Endothelial cell of umbilical vein (primary cell): Measurements from ENCODE around the gene USP27X. TPM values are rescaled to one million over a fixed set of nuclear protein-coding genes. Genes with fewer than 3 reads are reported as not detected.

Source experiments
- BruUV-seq: library from RNA; stranded (reverse); fragments of 400-500 nt; replicated peaks from 2 replicates; lab custom pipeline; 2021; lab: Mats Ljungman, UMichigan
- CTCF ChIA-PET: fragments of 300-600, 350-600 bp; sonication (Branson Sonifier 250); formaldehyde crosslinking; loops from one replicate; lab custom pipeline; 2021; ENCODE audit warnings: antibody characterized with exemption, inconsistent platforms; lab: Charles Lee
- POLR2A ChIA-PET: fragments of 300-600, 350-600 bp; sonication (Branson Sonifier 250); formaldehyde crosslinking; loops from one replicate; lab custom pipeline; 2021; ENCODE audit warnings: antibody characterized with exemption, inconsistent platforms; lab: Charles Lee
- DNase-seq: peaks from one replicate; pipeline ENCODE4 v3.0.0-alpha.2; 2011; ENCODE audit warnings: low read depth, low spot score
- FAIRE-seq: peaks from 2 replicates; lab custom pipeline; 2011; peaks lifted over from hg19 to GRCh38; lab: Jason Lieb, UNC
- H2AFZ ChIP-seq: 2 replicates; pipeline ENCODE4 v1.6.0; 2012; ENCODE audit warnings: low read depth, low read length, control low read depth, inconsistent platforms
- H3K27ac ChIP-seq: 2 replicates; pipeline ENCODE4 v1.5.1; 2011; ENCODE audit warnings: low read depth, mild to moderate bottlenecking, control low read depth, low read length, moderate library complexity; ENCODE audit not compliant: insufficient read depth
- H3K27me3 ChIP-seq, 2 experiments: 2 replicates each; pipeline versions ENCODE4 v1.6.0 to v1.6.1; 2011; ENCODE audit warnings: low read length in 2 of 2, mixed read lengths in 1 of 2; ENCODE audit not compliant: control insufficient read depth in 2 of 2, insufficient read depth in 2 of 2
- H3K36me3 ChIP-seq, 2 experiments: 2 replicates in 1 of 2; 3 replicates in 1 of 2; pipeline ENCODE4 v1.5.1; 2011; ENCODE audit warnings: low read length in 2 of 2, mild to moderate bottlenecking in 1 of 2, moderate library complexity in 1 of 2; ENCODE audit not compliant: control insufficient read depth in 2 of 2, insufficient read depth in 2 of 2; ENCODE audit errors: extremely low read depth in 1 of 2
- H3K4me1 ChIP-seq: 3 replicates; pipeline ENCODE4 v1.5.1; 2011; ENCODE audit warnings: mild to moderate bottlenecking, low read length; ENCODE audit not compliant: control insufficient read depth, insufficient read depth; ENCODE audit errors: extremely low read depth
- H3K4me2 ChIP-seq: 2 replicates; pipeline ENCODE4 v1.6.1; 2011; ENCODE audit warnings: low read length, control low read depth, mixed read lengths; ENCODE audit not compliant: insufficient read depth
- H3K4me3 ChIP-seq, 3 experiments: fragments of 200-600 bp in 1 of 3; sonication (generic), shearing (Covaris generic) in 1 of 3; replicated peaks in 1 of 3; 2 replicates each; pipeline ENCODE4 v1.5.1; 2011 to 2016; ENCODE audit warnings: control low read depth in 3 of 3, low read length in 3 of 3, mild to moderate bottlenecking in 2 of 3, inconsistent platforms in 1 of 3, low read depth in 1 of 3, moderate library complexity in 1 of 3; ENCODE audit not compliant: insufficient read depth in 1 of 3
- H3K79me2 ChIP-seq: 2 replicates; pipeline ENCODE4 v1.6.0; 2012; ENCODE audit warnings: low read length, inconsistent platforms; ENCODE audit not compliant: control insufficient read depth, insufficient read depth
- H3K9ac ChIP-seq: replicated peaks from 2 replicates; pipeline ENCODE3; 2011; ENCODE audit warnings: low read length, control low read depth; ENCODE audit not compliant: insufficient read depth; ENCODE audit errors: extremely low read depth
- H3K9me1 ChIP-seq: replicated peaks from 3 replicates; pipeline ENCODE4 v1.6.0; 2011; ENCODE audit warnings: mild to moderate bottlenecking, low read length; ENCODE audit not compliant: control insufficient read depth, insufficient read depth; ENCODE audit errors: extremely low read depth
- H3K9me3 ChIP-seq: replicated peaks from 2 replicates; pipeline ENCODE4 v1.5.1; 2012; ENCODE audit warnings: low read length, inconsistent platforms; ENCODE audit not compliant: control insufficient read depth, insufficient read depth
- H4K20me1 ChIP-seq: replicated peaks from 2 replicates; pipeline ENCODE3; 2011; ENCODE audit warnings: mild to moderate bottlenecking, low read length; ENCODE audit not compliant: control insufficient read depth, insufficient read depth; ENCODE audit errors: extremely low read depth
- CTCF ChIP-seq, 2 donors: IDR thresholded peaks; 1 replicate in 1 of 2; 2 replicates in 1 of 2; pipeline ENCODE4 v1.5.1; 2011; ENCODE audit warnings: low read length in 2 of 2, mild to moderate bottlenecking in 2 of 2, moderate library complexity in 2 of 2, control low read depth in 1 of 2, inconsistent platforms in 1 of 2, low read depth in 1 of 2; ENCODE audit not compliant: insufficient read depth in 1 of 2; ENCODE audit errors: extremely low read depth in 1 of 2
- EZH2 ChIP-seq: IDR thresholded peaks from 2 replicates; pipeline ENCODE4 v1.6.1; 2012; ENCODE audit warnings: borderline replicate concordance, low read depth, mild to moderate bottlenecking, moderate library complexity, low read length, inconsistent platforms; ENCODE audit not compliant: severe bottlenecking
- FOS ChIP-seq: IDR thresholded peaks from 2 replicates; pipeline ENCODE4 v1.6.1; 2011; ENCODE audit warnings: mild to moderate bottlenecking, low read length, moderate library complexity, borderline replicate concordance; ENCODE audit not compliant: insufficient read depth
- GATA2 ChIP-seq: IDR thresholded peaks from 2 replicates; pipeline ENCODE4 v1.7.0; 2011; ENCODE audit warnings: low read depth, mild to moderate bottlenecking, moderate library complexity, mixed read lengths, low read length; ENCODE audit not compliant: insufficient read length, insufficient read depth
- JUN ChIP-seq: IDR thresholded peaks from 2 replicates; pipeline ENCODE4 v1.6.1; 2011; ENCODE audit warnings: borderline replicate concordance, low read depth; ENCODE audit not compliant: insufficient read length, insufficient read depth
- MYC ChIP-seq: IDR thresholded peaks from one replicate; pipeline ENCODE4 v1.6.1; 2011; ENCODE audit warnings: mild to moderate bottlenecking, low read depth, low read length
- POLR2A ChIP-seq: IDR thresholded peaks from 2 replicates; pipeline ENCODE4 v1.6.1; 2012; ENCODE audit warnings: low read depth, mild to moderate bottlenecking, control low read depth, low read length
- POLR2AphosphoS5 ChIP-seq: IDR thresholded peaks from 2 replicates; pipeline ENCODE4 v1.6.1; 2012; ENCODE audit warnings: low read depth, mild to moderate bottlenecking, control low read depth, low read length, moderate library complexity; ENCODE audit not compliant: insufficient read depth
- dilution Hi-C: fragments of 300-500 bp; cut with MboI; formaldehyde crosslinking; loops from one replicate; pipeline ENCODE4 v1.15.0; 2019; ENCODE audit warnings: low sequenced_read_pairs; ENCODE audit not compliant: extremely low pct_ligation_motif_present
- intact Hi-C: fragments of 100-400 bp; cut with micrococcal nuclease; formaldehyde crosslinking; loops from one replicate; pipeline ENCODE4 v1.10.0; 2022
- polyA plus RNA-seq, 4 experiments: library from polyadenylated mRNA; depleted of rRNA in 3 of 4; stranded (reverse) in 3 of 4; unstranded in 1 of 4; fragments of >200 nt; gene quantifications; 2 replicates each; pipeline versions ENCODE4 v1.2.1 to v1.2.3, GENCODE V29; 2011 to 2012; ENCODE audit warnings: missing spikeins in 1 of 4
- total RNA-seq: library from RNA; stranded (reverse); gene quantifications from 2 replicates; pipeline ENCODE4 v1.2.3, GENCODE V29; 2021
- TF ChIP-seq, protein P1 (sequence below): IDR thresholded peaks from 2 replicates; pipeline ENCODE4 v1.6.1; 2011; ENCODE audit not compliant: insufficient read depth, insufficient read length

The USP27X gene
- total and polyA plus RNA-seq, 2 donors (not counting 3 experiments of a cell fraction or from before 2014, with no cell fraction given), result 2.2 to 2.3 TPM

DNA sequence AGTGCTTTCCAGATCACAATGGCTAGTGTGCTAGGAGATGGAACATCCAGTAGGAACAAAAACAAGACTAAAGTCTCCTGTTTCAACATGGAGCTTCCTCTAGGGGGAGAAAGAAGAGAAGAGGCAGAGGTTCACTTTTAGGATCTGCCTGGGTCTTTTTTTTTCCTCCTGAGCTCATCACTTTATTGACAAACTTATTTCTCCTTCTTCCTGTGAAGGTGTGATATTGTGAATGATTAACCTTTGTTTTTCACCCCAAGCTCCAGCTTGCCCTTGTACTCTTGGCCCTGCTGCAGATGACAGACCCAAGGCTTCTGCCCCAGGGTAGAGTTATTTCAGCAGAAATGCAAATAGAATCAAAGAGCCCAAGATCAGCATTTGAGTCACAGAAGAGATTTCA lies 36.7 kb upstream of the USP27X start:
- Histone ChIP-seq H3K4me1 (no peaks in the 10 kb centered on the region), H3K36me3 (no peaks in the 10 kb centered on the region), H3K27me3 (no peaks in the 10 kb centered on the region), H3K9me3 (no peaks in the 10 kb centered on the region), H3K9me1 (no peaks in the 10 kb centered on the region), H3K4me2 (no peak overlapping the region), H3K4me3 (no peak overlapping the region), H3K27ac (no peak overlapping the region), H4K20me1 (no peaks in the 10 kb centered on the region), H3K9ac (no peak overlapping the region), H2AFZ (no peak overlapping the region), H3K79me2 (no peaks in the 10 kb centered on the region)
- DNase-seq (no peak), FAIRE-seq (no peak)
- intact Hi-C loops (no loop called here), dilution Hi-C loops (no loop called here)
- ChIA-PET CTCF (interaction anchor here (1.2 kb wide), 1 partner anchor 34 kb away, joined by 6 read pairs; no protein-coding TSS in a partner anchor), POLR2A (no interaction called here)
- no TSS peak for BruUV-seq
- TF ChIP-seq POLR2A, result no peak
- TF ChIP-seq GATA2, result no peak
- TF ChIP-seq POLR2AphosphoS5, result no peak
- no peak for TF ChIP-seq EZH2
- TF ChIP-seq, protein P1, sequence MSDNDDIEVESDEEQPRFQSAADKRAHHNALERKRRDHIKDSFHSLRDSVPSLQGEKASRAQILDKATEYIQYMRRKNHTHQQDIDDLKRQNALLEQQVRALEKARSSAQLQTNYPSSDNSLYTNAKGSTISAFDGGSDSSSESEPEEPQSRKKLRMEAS, result no peak
- TF ChIP-seq JUN, result no peak
- TF ChIP-seq CTCF (IDR thresholded peaks at IDR 0.05; ENCODE audit: extremely low read depth in 1 of 2, insufficient read depth in 1 of 2, low read depth in 1 of 2, low read length in 2 of 2), result no peak
- TF ChIP-seq FOS, result no peak
- TF ChIP-seq MYC, result no peak
